WTC11 (cell line): ENCODE measurements around the gene STK24. TPM values are rescaled to one million over a fixed set of nuclear protein-coding genes. Genes with fewer than 3 reads are reported as not detected.

Source experiments
- ATAC-seq: fragments of 200-7000 bp; cut with Tn5 transposase; 2 replicates; pipeline ENCODE4 v1.10.0; 2021; ENCODE audit warnings: mild to moderate bottlenecking, moderate library complexity
- CTCF ChIA-PET: fragments of 300-600 bp; sonication (Branson Sonifier 250); formaldehyde crosslinking; loops from one replicate; lab custom pipeline; 2021; ENCODE audit warnings: antibody characterized with exemption; lab: Charles Lee
- POLR2A ChIA-PET: fragments of 350-600 bp; sonication (Branson Sonifier 250); formaldehyde crosslinking; loops from one replicate; lab custom pipeline; 2021; ENCODE audit warnings: antibody characterized with exemption; lab: Charles Lee
- DNase-seq: peaks from one replicate; pipeline ENCODE4 v3.0.0; 2021; ENCODE audit warnings: low spot score
- H3K27ac Mint-ChIP-seq: 2 replicates; pipeline ENCODE4 v1.8.0; 2021; ENCODE audit warnings: mixed read lengths
- H3K27me3 Mint-ChIP-seq: 2 replicates; pipeline ENCODE4 v1.8.0; 2021; ENCODE audit warnings: low read depth, mild to moderate bottlenecking, moderate library complexity, mixed read lengths
- H3K36me3 Mint-ChIP-seq: 2 replicates; pipeline ENCODE4 v1.8.0; 2021; ENCODE audit warnings: mixed read lengths
- H3K4me1 Mint-ChIP-seq: 2 replicates; pipeline ENCODE4 v1.8.0; 2022; ENCODE audit warnings: mixed read lengths
- H3K4me3 Mint-ChIP-seq: 2 replicates; pipeline ENCODE4 v1.8.0; 2021; ENCODE audit warnings: mild to moderate bottlenecking, moderate library complexity, mixed read lengths
- H3K9me3 Mint-ChIP-seq: 2 replicates; pipeline ENCODE4 v1.8.0; 2021; ENCODE audit warnings: mixed read lengths
- AFF4 ChIP-seq: sonication (generic); formaldehyde crosslinking; IDR thresholded peaks from 2 replicates; pipeline ENCODE4 v1.8.1; 2023; ENCODE audit warnings: mild to moderate bottlenecking, missing genetic modification reagents, borderline replicate concordance
- ARID4B ChIP-seq: sonication (generic); formaldehyde crosslinking; IDR thresholded peaks from 2 replicates; pipeline ENCODE4 v1.8.0; 2023; ENCODE audit warnings: missing genetic modification reagents, mild to moderate bottlenecking, borderline replicate concordance
- CTCF ChIP-seq: fragments of 200-600 bp; IDR thresholded peaks from 2 replicates; pipeline ENCODE4 v1.8.0; 2022; ENCODE audit warnings: antibody characterized with exemption
- E2F4 ChIP-seq: sonication (generic); formaldehyde crosslinking; IDR thresholded peaks from 2 replicates; pipeline ENCODE4 v1.8.1; 2022; ENCODE audit warnings: low read depth, mild to moderate bottlenecking, moderate library complexity, missing genetic modification reagents, borderline replicate concordance
- IRF2 ChIP-seq: sonication (generic); formaldehyde crosslinking; IDR thresholded peaks from 2 replicates; pipeline ENCODE4 v1.8.0; 2022; ENCODE audit warnings: low read depth, missing genetic modification reagents, borderline replicate concordance
- KAT7 ChIP-seq: sonication (generic); formaldehyde crosslinking; IDR thresholded peaks from 2 replicates; pipeline ENCODE4 v1.8.1; 2023; ENCODE audit warnings: missing genetic modification reagents, mild to moderate bottlenecking, borderline replicate concordance
- MLX ChIP-seq: sonication (generic); formaldehyde crosslinking; IDR thresholded peaks from 2 replicates; pipeline ENCODE4 v1.8.1; 2023; ENCODE audit warnings: mild to moderate bottlenecking, missing genetic modification reagents, moderate library complexity
- PRDM15 ChIP-seq: sonication (generic); formaldehyde crosslinking; IDR thresholded peaks from 2 replicates; pipeline ENCODE4 v1.8.0; 2022; ENCODE audit warnings: missing genetic modification reagents
- PREB ChIP-seq: sonication (generic); formaldehyde crosslinking; IDR thresholded peaks from 2 replicates; pipeline ENCODE4 v1.8.1; 2022; ENCODE audit warnings: mild to moderate bottlenecking, missing genetic modification reagents, moderate library complexity, borderline replicate concordance
- SMAD3 ChIP-seq: sonication (generic); formaldehyde crosslinking; IDR thresholded peaks from 2 replicates; pipeline ENCODE4 v1.8.0; 2022; ENCODE audit warnings: missing genetic modification reagents, mild to moderate bottlenecking, borderline replicate concordance
- SMAD4 ChIP-seq: sonication (generic); formaldehyde crosslinking; IDR thresholded peaks from 2 replicates; pipeline ENCODE4 v1.8.0; 2022; ENCODE audit warnings: mild to moderate bottlenecking, missing genetic modification reagents
- STAT6 ChIP-seq: sonication (generic); formaldehyde crosslinking; conservative IDR thresholded peaks from 2 replicates; pipeline ENCODE4 v1.8.1; 2023; ENCODE audit warnings: mild to moderate bottlenecking, low read depth, missing genetic modification reagents, moderate library complexity
- ZNF138 ChIP-seq: sonication (generic); formaldehyde crosslinking; conservative IDR thresholded peaks from 2 replicates; pipeline ENCODE4 v1.8.1; 2022; ENCODE audit warnings: mild to moderate bottlenecking, moderate library complexity, missing genetic modification reagents
- total RNA-seq: library from RNA; stranded (reverse); gene quantifications from 3 replicates; pipeline ENCODE4 v1.2.3, GENCODE V29; 2021

STK24 gene
- total RNA-seq, 1 experiment from 2014 or later, result 138 TPM

GRCh38 chr13:98466634-98467236 is 110.2 kb downstream of the STK24 start (continued):
- TF ChIP-seq CTCF (peak; percentile 74), PREB (CRISPR knock-in tag) (no peak), KAT7 (CRISPR knock-in tag) (no peak)

- H3K27ac Mint-ChIP-seq, result peak overlapping the region; percentile 85
- peaks cover 16% of the 10 kb centered on the region for H3K4me1 Mint-ChIP-seq
- H3K4me3 Mint-ChIP-seq, result no peak overlapping the region
- H3K27me3 Mint-ChIP-seq, result no peaks in the 10 kb centered on the region
- H3K36me3 Mint-ChIP-seq, result peaks cover 49% of the 10 kb centered on the region
- H3K9me3 Mint-ChIP-seq, result no peaks in the 10 kb centered on the region
- ATAC-seq (no peak), DNase-seq (no peak)
- ChIA-PET CTCF (interaction anchor here (1.2 to 3.5 kb wide), 3 partner anchors 15 to 377 kb away, joined by 3 to 15 read pairs (median 5); no protein-coding TSS in a partner anchor), POLR2A (no interaction called here)
- TF ChIP-seq E2F4 (CRISPR knock-in tag) (no peak), SMAD4 (CRISPR knock-in tag) (no peak), IRF2 (CRISPR knock-in tag) (no peak), AFF4 (no peak), ARID4B (CRISPR knock-in tag) (no peak), SMAD3 (CRISPR knock-in tag) (no peak), MLX (no peak), STAT6 (CRISPR knock-in tag) (no peak), PRDM15 (CRISPR knock-in tag) (no peak), ZNF138 (CRISPR knock-in tag) (no peak)
Observed at GRCh38 chr13:98462946-98463345, 114.0 kb downstream of the STK24 start.
